Measurements from ENCODE around the gene ABCA2.
A peak's percentile ranks its signal among the peaks of the same experiment; 100 is the strongest.
"Not testable (repeated sequence)": the region's sequence is repeated elsewhere in the genome, so short reads cannot be mapped to it uniquely, and the experiment has no call there.

The ABCA2 gene

GRCh38 chr9:137046088-137046787 is 18.2 kb upstream of the ABCA2 start, which contains the start of gene NPDC1:
NPDC1 (minus strand) TSS chr9:137046177; CDS start chr9:137045989, 188 bp downstream.
- DNase-seq (ENCODE audit: low read depth in 2 of 2): peak in 1 of 2 donors; percentile 55

GRCh38 chr9:137045294-137046087 is 17.5 kb upstream of the ABCA2 start:
- no peak for DNase-seq (ENCODE audit: low read depth in 2 of 2)

GRCh38 chr9:137044502-137045177 is 16.6 kb upstream of the ABCA2 start:
- no peak for DNase-seq (ENCODE audit: low read depth in 2 of 2)

- DNase-seq (ENCODE audit: low read depth in 2 of 2): no peak
These were observed 16.0 kb upstream of the ABCA2 start for GRCh38 chr9:137044037-137044436.

- DNase-seq (ENCODE audit: low read depth in 2 of 2): no peak
These were observed 15.0 kb upstream of the ABCA2 start for GRCh38 chr9:137042751-137043727.

GRCh38 chr9:137041124-137041523 is 13.1 kb upstream of the ABCA2 start:
- no peak for DNase-seq (ENCODE audit: low read depth in 2 of 2)

- no peak for DNase-seq (ENCODE audit: low read depth in 2 of 2)
These were observed 12.5 kb upstream of the ABCA2 start for GRCh38 chr9:137040568-137040967.

- DNase-seq (ENCODE audit: low read depth in 2 of 2): no peak
These were observed 11.8 kb upstream of the ABCA2 start for GRCh38 chr9:137039611-137040366.

GRCh38 chr9:137038916-137039315 is 10.9 kb upstream of the ABCA2 start:
- DNase-seq (ENCODE audit: low read depth in 2 of 2): no peak

- no peak for DNase-seq (ENCODE audit: low read depth in 2 of 2)
These were observed 9.4 kb upstream of the ABCA2 start for GRCh38 chr9:137037483-137037882.

- DNase-seq (ENCODE audit: low read depth in 2 of 2): no peak
These were observed 9.0 kb upstream of the ABCA2 start for GRCh38 chr9:137037035-137037434.

GRCh38 chr9:137035937-137036336 is 7.9 kb upstream of the ABCA2 start:
- no peak for DNase-seq (ENCODE audit: low read depth in 2 of 2)

GRCh38 chr9:137035507-137035834 is 7.4 kb upstream of the ABCA2 start:
- DNase-seq (ENCODE audit: low read depth in 2 of 2): no peak

- DNase-seq (ENCODE audit: low read depth in 2 of 2): peak; percentile 73 to 76
These were observed 6.9 kb upstream of the ABCA2 start for GRCh38 chr9:137034709-137035506.

GRCh38 chr9:137034039-137034708 is 6.1 kb upstream of the ABCA2 start:
- DNase-seq (ENCODE audit: low read depth in 2 of 2): no peak

GRCh38 chr9:137033481-137033880 is 5.4 kb upstream of the ABCA2 start:
- not testable (repeated sequence) for DNase-seq (ENCODE audit: low read depth in 2 of 2)

- no peak for DNase-seq (ENCODE audit: low read depth in 2 of 2)
These were observed 4.8 kb upstream of the ABCA2 start for GRCh38 chr9:137032858-137033257.

- DNase-seq (ENCODE audit: low read depth in 2 of 2): no peak
These were observed 4.0 kb upstream of the ABCA2 start, which contains the start of gene FUT7 for GRCh38 chr9:137031904-137032640. FUT7 (minus strand) TSS chr9:137032088; CDS start chr9:137031991, 97 bp downstream.

Data from activated CD8-positive, alpha-beta memory T cell treated with anti-CD3 and anti-CD28 coated beads for 4 hours (primary cell).